GM19328 (cell line): ENCODE data around the gene MED23.
A peak's percentile ranks its signal among the peaks of the same experiment; 100 is the strongest.

Source experiments
- ATAC-seq: cut with Tn5 transposase; IDR thresholded peaks from one replicate; pipeline ENCODE4 v1.9.1; 2021; ENCODE audit warnings: mild to moderate bottlenecking, moderate library complexity; ENCODE audit not compliant: unreplicated experiment

The MED23 gene

DNA sequence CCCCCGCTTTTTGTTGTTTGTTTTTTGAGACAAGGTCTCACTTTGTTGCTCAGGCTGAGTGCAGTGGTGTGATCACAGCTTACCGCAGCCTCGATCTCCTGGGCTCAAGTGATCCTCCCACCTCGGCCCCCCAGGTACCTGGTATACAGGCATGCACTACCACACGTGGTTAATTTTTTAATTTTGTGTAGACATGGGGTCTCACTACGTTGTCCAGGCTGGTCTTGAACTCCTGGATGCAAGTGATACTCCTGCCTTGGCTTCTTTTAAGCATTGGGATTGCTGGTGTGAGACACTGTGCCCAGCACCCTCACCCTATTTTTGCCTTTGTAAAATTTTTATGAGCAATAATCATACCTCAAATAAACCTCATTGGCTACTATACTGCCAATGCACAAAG, 14.5 kb upstream of the MED23 start:
- ATAC-seq = no peak

DNA sequence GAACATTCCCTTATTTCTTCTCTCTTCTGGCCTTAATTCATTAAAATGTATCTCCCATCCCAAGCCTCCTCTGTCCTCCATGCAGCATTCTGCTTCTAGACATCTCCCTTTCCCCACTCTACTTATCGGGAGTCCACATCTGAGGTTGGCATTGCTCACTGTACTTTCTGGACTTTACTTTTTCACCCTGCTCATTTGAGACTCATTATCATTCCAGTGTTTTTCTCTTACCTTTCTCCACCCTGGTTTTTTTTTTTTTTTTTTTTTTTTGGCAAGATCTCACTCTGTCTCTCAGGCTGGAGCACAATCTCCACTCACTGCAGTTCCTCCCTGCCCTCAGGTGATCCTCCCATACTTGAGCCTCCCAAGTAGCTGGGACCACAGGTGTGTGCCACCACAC, 13.5 kb upstream of the MED23 start:
- no peak for ATAC-seq

DNA sequence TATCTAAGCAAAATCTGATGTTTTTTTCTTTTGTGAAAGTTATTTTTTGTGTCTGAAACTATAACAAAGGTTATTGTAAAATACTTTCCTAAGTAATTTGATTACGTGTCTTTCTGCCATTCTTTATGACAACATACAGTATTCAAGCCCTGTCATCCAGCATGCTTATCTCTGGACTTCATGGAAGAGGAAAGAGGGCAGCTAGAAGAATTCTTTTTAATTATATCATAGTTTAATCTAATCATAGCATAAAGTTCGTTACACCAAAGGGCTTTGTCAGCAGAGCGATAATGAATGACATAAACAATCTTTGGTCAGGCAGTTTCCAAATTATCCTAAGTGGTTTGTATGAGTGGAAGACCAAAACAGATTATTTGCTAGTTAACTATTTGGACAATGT, 12.5 kb upstream of the MED23 start:
- ATAC-seq = no peak

DNA sequence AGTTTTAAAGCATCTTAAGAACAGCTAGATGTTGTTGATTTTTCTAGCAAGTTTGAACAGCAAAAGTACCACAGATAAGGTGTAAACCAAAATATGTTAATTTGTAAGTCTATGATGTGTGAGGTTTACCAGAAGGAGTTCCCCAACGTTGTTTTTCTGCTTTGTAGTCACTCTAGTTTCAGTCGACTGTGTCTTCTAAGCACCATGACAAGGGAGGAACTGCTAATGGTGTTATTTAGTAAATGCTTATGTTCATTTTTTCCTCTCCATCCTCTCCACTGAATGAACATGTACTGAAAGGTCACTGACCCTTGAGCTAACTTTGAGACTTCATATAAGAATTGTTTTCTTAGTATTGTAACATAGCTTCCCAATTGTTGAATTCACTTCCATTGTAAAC, 12.1 kb upstream of the MED23 start:
- no peak for ATAC-seq

- no peak for ATAC-seq
Measured at GRCh38 chr6:131638013-131638412, 10.0 kb upstream of the MED23 start.

DNA sequence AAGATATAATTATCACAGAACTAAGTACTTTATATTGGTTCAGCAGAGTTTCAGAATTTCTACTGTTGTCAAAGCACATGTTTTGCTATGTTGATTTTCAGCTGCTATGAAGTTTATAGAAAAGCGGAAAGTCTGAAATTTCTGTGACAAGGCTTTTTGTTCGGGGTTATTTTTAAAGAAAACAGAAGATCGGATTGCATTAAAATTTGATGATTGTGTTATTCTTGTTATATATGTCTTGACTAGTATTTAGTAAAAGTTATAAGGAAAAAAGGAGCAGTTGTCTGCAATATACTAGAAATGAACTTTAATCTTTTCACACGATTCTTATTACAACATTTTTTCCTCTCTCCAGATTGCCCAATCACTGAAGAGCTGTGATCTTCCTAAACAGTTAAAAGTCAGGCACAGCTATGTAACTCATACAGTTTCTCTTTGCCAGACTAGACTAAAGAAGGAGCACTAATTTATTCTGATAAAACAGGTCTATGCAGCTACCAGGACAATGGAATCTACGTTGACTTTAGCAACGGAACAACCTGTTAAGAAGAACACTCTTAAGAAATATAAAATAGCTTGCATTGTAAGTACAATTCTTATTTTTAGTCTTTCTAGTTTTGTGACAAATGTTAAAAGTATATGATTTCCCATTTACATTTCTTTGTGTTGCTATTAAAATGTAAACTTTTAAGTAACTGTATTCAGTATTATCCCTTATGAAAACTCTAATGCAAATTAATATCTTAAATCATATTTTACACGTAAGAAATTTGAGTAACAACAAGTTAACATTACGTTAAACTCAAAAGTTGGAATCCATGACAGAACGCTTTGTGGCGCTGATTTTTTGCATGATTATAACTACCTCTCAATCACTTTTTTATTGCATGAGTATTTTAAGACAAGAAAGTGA, 9.1 kb upstream of the MED23 start, which contains the start of gene ENPP3:
TSS of gene ENPP3 (plus strand) at position 423 of the 913 bp plus-strand sequence. CDS start at position 506, 83 bp downstream.
- no peak for ATAC-seq

- ATAC-seq = peak; percentile 95
Measured at GRCh38 chr6:131635384-131636340, 7.6 kb upstream of the MED23 start.

GRCh38 chr6:131631625-131632289, 3.7 kb upstream of the MED23 start:
- ATAC-seq = no peak

DNA sequence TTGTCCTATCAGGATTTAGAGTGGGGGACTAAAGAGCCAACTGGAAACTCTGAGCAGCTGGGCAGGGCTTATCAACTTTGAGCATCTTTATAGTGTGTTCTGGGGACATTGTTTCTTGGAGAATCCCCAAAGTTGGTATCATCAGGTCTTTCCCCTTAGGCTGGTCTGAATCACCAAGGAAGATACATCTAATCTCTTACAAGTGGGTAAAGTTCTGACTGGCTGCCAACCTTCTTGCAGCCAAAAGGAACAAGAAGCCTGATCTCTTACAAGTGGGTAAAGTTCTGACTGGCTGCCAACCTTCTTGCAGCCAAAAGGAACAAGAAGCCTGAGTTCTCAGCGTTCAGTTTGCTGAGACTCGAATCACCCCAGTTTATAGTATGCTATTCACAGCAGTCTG, 1.6 kb upstream of the MED23 start:
- no peak for ATAC-seq

GRCh38 chr6:131628726-131629125, 684 bp upstream of the MED23 start:
- ATAC-seq = no peak

GRCh38 chr6:131615275-131615674, 12.8 kb downstream of the MED23 start:
- no peak for ATAC-seq

GRCh38 chr6:131613296-131613925, 14.6 kb downstream of the MED23 start:
- no peak for ATAC-seq

- no peak for ATAC-seq
Measured at GRCh38 chr6:131602781-131603312, 25.2 kb downstream of the MED23 start.

DNA sequence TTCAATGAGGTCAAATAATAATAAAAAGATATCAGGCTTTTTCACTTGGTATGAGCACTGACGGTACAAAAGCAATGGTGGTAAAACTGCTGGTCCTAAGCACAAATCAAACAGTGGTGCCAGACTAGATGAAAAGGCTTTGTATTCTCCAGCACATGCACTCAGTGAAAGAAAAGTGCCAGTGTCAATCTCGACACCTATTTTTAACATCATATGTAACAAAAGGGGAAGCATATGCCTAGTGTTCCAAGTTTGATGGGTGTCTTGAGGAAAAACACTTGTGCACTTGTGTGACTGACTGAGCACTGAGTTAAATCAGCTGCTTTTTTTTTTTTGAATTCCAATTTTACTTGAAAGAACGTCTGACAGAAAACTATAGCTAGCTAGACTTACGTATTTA, 27.3 kb downstream of the MED23 start:
- ATAC-seq = no peak

- no peak for ATAC-seq
Measured at GRCh38 chr6:131597446-131597845, 30.6 kb downstream of the MED23 start.

GRCh38 chr6:131594074-131594473, 34.0 kb downstream of the MED23 start:
- no peak for ATAC-seq

GRCh38 chr6:131592935-131593334, 35.1 kb downstream of the MED23 start:
- no peak for ATAC-seq

DNA sequence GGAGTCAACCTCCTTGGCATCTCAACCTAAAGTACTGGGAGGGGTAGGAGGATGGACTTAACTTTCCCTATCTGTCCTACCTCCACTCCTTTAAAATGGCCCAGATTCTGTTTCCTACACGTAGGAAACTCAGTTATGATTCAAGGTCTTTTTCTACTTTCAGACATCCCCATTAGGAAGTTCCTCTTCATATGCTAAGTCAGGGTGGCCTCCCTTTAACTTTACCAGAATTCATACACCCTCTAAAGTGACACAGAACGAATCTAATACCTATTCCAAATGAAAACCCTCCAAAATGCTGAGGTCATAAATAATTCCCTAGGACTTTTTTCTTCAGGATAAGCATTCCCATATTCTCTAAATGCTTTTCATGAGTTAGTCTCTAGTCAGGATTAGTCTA, 39.4 kb downstream of the MED23 start:
- no peak for ATAC-seq

GRCh38 chr6:131587909-131588308, 40.1 kb downstream of the MED23 start:
- no peak for ATAC-seq

GRCh38 chr6:131586543-131586942, 41.5 kb downstream of the MED23 start:
- ATAC-seq = no peak
